Thoracic aorta endothelial cell (primary cell): Measurements from ENCODE around the gene ACTRT3. TPM values are rescaled to one million over a fixed set of nuclear protein-coding genes. Genes with fewer than 3 reads are reported as not detected.

Source experiments
- small RNA-seq: library from RNA; depleted of rRNA; stranded (forward); fragments of <200 nt; gene quantifications from one replicate; pipeline ENCODE3, GENCODE V24; 2012
- total RNA-seq: library from RNA; depleted of rRNA; stranded (reverse); fragments of >200 nt; gene quantifications from 2 replicates; pipeline ENCODE4 v1.2.3, GENCODE V29; 2012

ACTRT3 gene
- total RNA-seq: 5.3 and 5.6 TPM in 2 replicates

DNA sequence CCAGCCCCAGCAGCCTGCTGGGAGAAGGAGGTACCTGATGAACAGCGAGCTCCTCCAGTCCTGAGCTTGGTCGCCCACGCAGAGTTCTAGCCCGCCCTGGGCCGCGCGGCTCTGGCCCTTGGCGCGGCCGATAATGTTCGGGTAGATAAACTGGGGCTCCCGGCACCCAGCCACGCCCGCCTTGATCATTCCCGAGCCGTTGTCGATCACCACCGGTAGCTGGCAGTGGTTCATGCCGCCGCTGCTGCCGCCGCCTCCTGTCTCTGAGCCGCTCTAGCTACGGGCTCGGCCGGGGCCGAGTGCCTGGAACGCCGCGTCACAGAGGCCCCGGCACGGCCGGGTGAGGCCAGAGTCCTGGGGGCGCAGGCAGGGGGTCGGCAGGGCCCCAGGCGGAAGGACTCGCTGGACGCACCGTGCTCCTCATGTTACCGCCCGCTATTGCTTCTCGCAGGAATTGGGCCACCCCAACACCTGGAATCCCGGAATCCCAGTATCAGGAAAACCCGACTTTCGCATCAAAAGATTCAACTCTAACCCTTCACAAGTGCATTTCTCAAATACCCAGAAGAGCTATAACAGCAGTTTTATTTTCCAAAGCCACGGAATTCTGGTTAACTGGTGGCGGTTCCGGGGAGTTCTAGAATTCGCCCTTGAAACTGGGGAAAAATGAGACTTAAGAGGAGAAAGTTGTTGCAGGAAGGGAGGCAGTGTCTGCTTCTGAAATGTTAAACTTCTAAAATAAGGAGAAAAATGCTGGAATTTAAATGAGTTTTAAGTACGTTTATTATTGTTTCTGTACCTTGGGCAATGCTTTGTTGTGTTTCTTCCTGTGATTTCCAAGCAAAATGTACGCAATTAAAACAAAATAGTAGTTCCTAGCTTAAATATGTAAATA is at the start of gene ACTRT3:
ACTRT3 (minus strand) TSS at position 275 of the 895 bp plus-strand sequence; CDS start at position 234, 41 bp downstream.

GRCh38 chr3:169812332-169813235 is 43.2 kb upstream of the ACTRT3 start, which contains the start of the genes LRRC34 and LRRIQ4:
Gene LRRC34 (minus strand): TSS chr3:169812904. CDS start chr3:169812548, 356 bp downstream.
Gene LRRIQ4 (plus strand): TSS chr3:169812870. CDS start chr3:169821922, 9,052 bp downstream.

DNA sequence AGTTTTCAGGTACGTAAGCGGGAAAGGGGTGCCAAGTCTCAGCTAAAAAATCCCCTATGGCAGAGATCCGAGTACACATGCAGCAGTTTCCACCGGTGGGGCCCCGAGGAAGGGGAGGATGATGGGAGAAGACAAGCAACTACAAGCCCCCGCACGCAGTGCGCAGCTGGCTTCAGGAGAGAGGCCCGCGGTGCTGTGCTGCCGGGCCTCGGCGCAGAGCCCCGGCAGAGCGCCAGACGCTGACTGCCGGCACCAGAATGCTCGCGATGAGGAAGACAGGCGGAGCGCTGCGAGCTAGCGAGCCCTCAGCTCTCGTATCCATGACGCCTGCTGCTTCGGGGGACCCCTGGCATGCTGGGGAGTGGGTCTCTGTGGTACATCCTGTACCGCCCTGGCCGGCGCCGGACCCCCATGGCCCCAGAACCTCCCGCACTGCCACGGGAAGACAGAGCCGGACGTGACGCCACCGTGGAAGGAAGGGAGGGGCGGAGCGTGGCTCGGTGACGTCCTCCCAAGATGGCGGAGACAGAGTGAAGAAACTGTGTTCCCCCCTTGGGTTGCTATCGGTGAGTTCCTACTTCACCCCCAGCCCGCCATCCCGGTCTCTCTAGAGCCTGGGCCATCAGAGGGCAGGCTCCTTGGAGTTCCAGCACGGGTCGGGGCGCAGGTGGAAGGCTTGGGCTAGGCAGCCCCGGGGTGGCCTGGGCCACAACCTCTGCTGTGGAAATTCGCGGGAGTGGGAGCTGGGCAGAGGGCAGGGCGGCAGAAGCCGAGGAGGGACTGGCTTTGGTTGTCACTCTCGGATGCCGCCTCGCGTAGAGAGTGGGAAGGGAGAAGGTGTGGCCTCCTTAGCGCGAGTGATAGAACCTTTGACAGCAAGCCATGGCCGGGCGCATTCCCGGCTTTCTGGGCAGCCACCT is 3.8 kb upstream of the ACTRT3 start, which contains the start of gene MYNN:
MYNN (plus strand) TSS at position 500 of the 920 bp plus-strand sequence. CDS start 900 bp downstream, outside the sequence.

DNA sequence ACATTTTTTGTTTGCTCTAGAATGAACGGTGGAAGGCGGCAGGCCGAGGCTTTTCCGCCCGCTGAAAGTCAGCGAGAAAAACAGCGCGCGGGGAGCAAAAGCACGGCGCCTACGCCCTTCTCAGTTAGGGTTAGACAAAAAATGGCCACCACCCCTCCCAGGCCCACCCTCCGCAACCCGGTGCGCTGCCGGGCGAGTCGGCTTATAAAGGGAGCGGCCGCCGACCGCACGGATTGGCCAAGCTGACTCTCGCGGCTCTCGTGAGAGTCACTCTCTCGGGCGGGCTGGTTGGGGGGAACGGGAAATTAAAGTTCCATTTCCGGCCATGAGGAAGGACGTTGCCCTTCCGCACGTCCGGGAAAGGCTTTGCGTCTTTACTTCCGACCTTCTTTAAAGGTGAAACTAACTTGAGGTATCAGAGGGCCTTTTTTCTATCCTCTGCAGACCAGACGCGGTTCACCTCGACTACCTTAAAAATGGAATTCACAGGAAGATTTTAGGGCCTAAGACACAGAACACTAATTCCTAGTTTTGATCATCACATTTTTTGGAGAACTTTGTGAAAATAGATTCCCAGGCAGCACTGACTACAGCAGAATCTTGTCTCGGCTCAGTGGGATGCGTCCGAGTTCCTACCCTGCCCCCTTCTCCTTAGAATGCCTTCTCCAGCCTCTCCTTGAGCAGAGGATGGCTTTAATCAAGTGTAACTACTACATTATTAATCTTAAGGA is 4.3 kb downstream of the ACTRT3 start, which contains the start of gene TERC:
TERC (minus strand) TSS at position 179 of the 731 bp plus-strand sequence.

Small RNAs within 50 kb of the gene (small RNA-seq; reads per million reads assigned to genes)
- not detected for gene RNU6-637P

Other genes with a start within 250 kb of the ACTRT3 start
- gene MECOM, start 105.8 kb downstream of the ACTRT3 start, total RNA-seq: 176 and 181 TPM in 2 replicates
- 117 and 176 TPM in 2 replicates for gene TERC, start 4.5 kb downstream of the ACTRT3 start, total RNA-seq
- gene MYNN, start 3.8 kb upstream of the ACTRT3 start, total RNA-seq: 20.5 and 22.2 TPM in 2 replicates
- gene LRRIQ4, start 43.3 kb upstream of the ACTRT3 start, total RNA-seq: under 0.01 and 0.07 TPM in 2 replicates
- gene LRRC34, start 43.3 kb upstream of the ACTRT3 start, total RNA-seq: 7.2 and 7.3 TPM in 2 replicates
- not detected in 2 replicates for gene LRRC31, start 100.4 kb upstream of the ACTRT3 start, total RNA-seq
- gene SAMD7, start 142.0 kb upstream of the ACTRT3 start, total RNA-seq: not detected in 2 replicates
- gene SEC62, start 197.2 kb upstream of the ACTRT3 start, total RNA-seq: 41.5 and 45.7 TPM in 2 replicates